Heart right ventricle (tissue), 16 donors: ENCODE results near the gene GPRIN3. TPM values are rescaled to one million over a fixed set of nuclear protein-coding genes. Genes with fewer than 3 reads are reported as not detected.

Experiments
- ATAC-seq, 8 donors: fragments of 200-7000 bp; cut with Tn5 transposase; one replicate each; pipeline ENCODE4 v1.9.1; 2020; ENCODE audit warnings: mild to moderate bottlenecking in 8 of 8, moderate library complexity in 8 of 8, moderate number of reproducible peaks in 1 of 8
- DNase-seq, 2 donors: peaks; one replicate each; pipeline ENCODE4 v3.0.0-alpha.2; 2020
- H3K27ac ChIP-seq, 10 donors: fragments of 200-600 bp; sonication (generic) in 2 of 10; one replicate each; pipeline versions ENCODE4 v1.5.0 to v1.8.0; 2020 to 2022; ENCODE audit warnings: mild to moderate bottlenecking in 3 of 10
- H3K27me3 ChIP-seq, 7 donors: fragments of 200-600 bp; one replicate each; pipeline ENCODE4 v1.8.0; 2021 to 2022; ENCODE audit warnings: mild to moderate bottlenecking in 2 of 7
- H3K36me3 ChIP-seq, 9 donors: fragments of 200-600 bp; sonication (generic) in 1 of 9; one replicate each; pipeline versions ENCODE4 v1.5.0 to v1.8.0; 2020 to 2022; ENCODE audit warnings: mild to moderate bottlenecking in 2 of 9
- H3K4me1 ChIP-seq, 9 donors: fragments of 200-600 bp; sonication (generic) in 1 of 9; one replicate each; pipeline versions ENCODE4 v1.5.0 to v1.8.0; 2020 to 2022; ENCODE audit warnings: mild to moderate bottlenecking in 4 of 9
- H3K4me3 ChIP-seq, 10 donors: fragments of 200-600 bp; sonication (generic) in 2 of 10; one replicate each; pipeline versions ENCODE4 v1.5.0 to v1.8.0; 2020 to 2022; ENCODE audit warnings: mild to moderate bottlenecking in 7 of 10, moderate library complexity in 2 of 10
- H3K9me3 ChIP-seq, 11 donors: fragments of 200-600 bp in 10 of 11; sonication (generic) in 2 of 11; one replicate each; pipeline versions ENCODE4 v1.5.0 to v1.8.0; 2013 to 2022; ENCODE audit warnings: mild to moderate bottlenecking in 2 of 11, control low read depth in 1 of 11, moderate library complexity in 1 of 11
- CTCF ChIP-seq, 9 donors: fragments of 200-600 bp; sonication (generic) in 2 of 9; IDR thresholded peaks; one replicate each; pipeline versions ENCODE4 v1.5.0 to v1.8.0; 2021 to 2022; ENCODE audit warnings: antibody characterized with exemption in 9 of 9, mild to moderate bottlenecking in 5 of 9, moderate library complexity in 1 of 9
- WGBS, 2 donors: extraction: QIAGEN DNeasy Blood & Tissue Kit; methylation state at CpG; one replicate each; pipeline ENCODE4 v1.1.7; 2013; ENCODE audit warnings: inconsistent platforms in 1 of 2; 5-methylcytosine and 5-hydroxymethylcytosine counted together
- intact Hi-C, 10 donors: fragments of 100-400 bp; cut with DNase I; formaldehyde crosslinking; loops; one replicate each; pipeline versions ENCODE4 v1.11.1 to v1.14.2; 2022
- polyA plus RNA-seq, 2 donors: library from polyadenylated mRNA; stranded (reverse); fragments of 200-250 nt; gene quantifications; one replicate each; pipeline ENCODE4 v1.2.3, GENCODE V29; 2013
- total RNA-seq, 10 donors: library from RNA; stranded (reverse); fragmentation: NEBNext Ultra II Directional in 3 of 10; extraction: Animal tissue kit (Norgen Biotek cat#: 25700) in 3 of 10; gene quantifications; one replicate each; pipeline versions ENCODE4 v1.2.1 to v1.2.4, GENCODE V29; 2021 to 2023
- donor health status: Arrhythmogenic right ventricular cardiomyopathy.
- donor health status: ischemic (EF 13 %, LVEDD 7.1; RV severe dilation, severe dysfunction).
- donor health status: healthy with polysubstance abuse.
- donor health status: DM: no; HTN: yes; CAD: no.
- donor health status: DM: no; HTN: no; CAD: no.
- donor health status: ischemic (EF 25% LVEDD 6.9; RV normal size, moderate dysfunction).
- donor health status: ischemic (EF 25% LVEDD 5.7; RV mildly dilated, moderate dysfunction).
- donor health status: healthy.
- donor health status: DM: yes; HTN: yes; CAD: no.
- donor health status: Ischemic cardiomyopathy.
- donor health status: ischemic (EF 35%, LVEDD 5.7; RV mildly dilated, moderate dysfunction).
- donor health status: nonischemic (EF 11% LVEDD 7.7; RV severe dilation, severe dysfunction).
- donor health status: DM: yes; HTN: yes; CAD: no.
- donor health status: PGD.
- donor health status: ischemic (EF 29% LVEDD 5.4; RV normal size, mild dysfunction).
- donor health status: nonischemic (EF 23%, LVEDD 6.1; RV moderate dilation, normal function).

Gene GPRIN3
- total and polyA plus RNA-seq, 12 donors, result 1.7 to 12.2 (median 9.5) TPM

GRCh38 chr4:89226665-89227574 lies 80.7 kb downstream of the GPRIN3 start:
- Histone ChIP-seq H3K27me3 (no peaks in the 10 kb centered on the region), H3K36me3 (no peaks in the 10 kb centered on the region), H3K9me3 (no peaks in the 10 kb centered on the region), H3K4me1 (no peaks in the 10 kb centered on the region), H3K4me3 (no peak overlapping the region), H3K27ac (no peak overlapping the region)
- peak; percentile 26 to 87 for DNase-seq
- intact Hi-C loops, result loop anchor here in 7 of 10 donors (1.0 to 10.0 kb wide), 8 partner anchors 68 to 678 kb away; partner anchors contain the start of gene MMRN1 (in 1 of the 7)
- ATAC-seq, result peak; percentile 84 to 98 (median 94)
- peak; percentile 30 to 83 (median 78) for TF ChIP-seq CTCF (IDR thresholded peaks at IDR 0.05)
- WGBS, 2 donors, result 45 to 48% methylated on average over 9 of the region's 9 CpGs

GRCh38 chr4:89222170-89222569 lies 85.4 kb downstream of the GPRIN3 start:
- 44 to 52% methylated on average over 2 of the region's 2 CpGs for WGBS, 2 donors
- TF ChIP-seq CTCF (IDR thresholded peaks at IDR 0.05), result no peak
- no peak for DNase-seq
- no peak for ATAC-seq
- intact Hi-C loops, result loop anchor here in 3 of 10 donors (10.0 kb wide), 3 partner anchors 67 to 683 kb away; partner anchors contain the start of gene MMRN1 (in 1 of the 3)
- Histone ChIP-seq H3K4me1 (no peaks in the 10 kb centered on the region), H3K27ac (no peak overlapping the region), H3K27me3 (peaks cover 0 to 5% (median 0%) of the 10 kb centered on the region in 7 donors), H3K9me3 (no peaks in the 10 kb centered on the region), H3K36me3 (no peaks in the 10 kb centered on the region), H3K4me3 (no peak overlapping the region)

- no peaks in the 10 kb centered on the region for H3K36me3 ChIP-seq
- no peaks in the 10 kb centered on the region for H3K4me1 ChIP-seq
- no peak for TF ChIP-seq CTCF (IDR thresholded peaks at IDR 0.05)
- peaks cover 0 to 5% (median 0%) of the 10 kb centered on the region in 7 donors for H3K27me3 ChIP-seq
- ATAC-seq (no peak), DNase-seq (no peak)
- no peak overlapping the region for H3K4me3 ChIP-seq
- H3K27ac ChIP-seq, result no peak overlapping the region
- WGBS, 2 donors, result 79 to 92% methylated on average over 2 of the region's 2 CpGs
- H3K9me3 ChIP-seq, result no peaks in the 10 kb centered on the region
- intact Hi-C loops, result loop anchor here in 3 of 10 donors (10.0 kb wide), 3 partner anchors 67 to 683 kb away; partner anchors contain the start of gene MMRN1 (in 1 of the 3)
These were observed 86.3 kb downstream of the GPRIN3 start for GRCh38 chr4:89221167-89221867.

- WGBS, 2 donors, result 63 to 82% methylated on average over 1 of the region's 1 CpG
- ATAC-seq (no peak), DNase-seq (no peak)
- intact Hi-C loops, result no loop called here
- Histone ChIP-seq H3K9me3 (no peaks in the 10 kb centered on the region), H3K27ac (no peak overlapping the region), H3K4me3 (no peak overlapping the region), H3K27me3 (peaks cover 0 to 10% (median 0%) of the 10 kb centered on the region in 7 donors), H3K36me3 (no peaks in the 10 kb centered on the region), H3K4me1 (no peaks in the 10 kb centered on the region)
- no peak for TF ChIP-seq CTCF (IDR thresholded peaks at IDR 0.05)
These were observed 89.0 kb downstream of the GPRIN3 start for GRCh38 chr4:89218587-89218986.
